Measurements from ENCODE around the gene SGPL1.

The SGPL1 gene

DNA sequence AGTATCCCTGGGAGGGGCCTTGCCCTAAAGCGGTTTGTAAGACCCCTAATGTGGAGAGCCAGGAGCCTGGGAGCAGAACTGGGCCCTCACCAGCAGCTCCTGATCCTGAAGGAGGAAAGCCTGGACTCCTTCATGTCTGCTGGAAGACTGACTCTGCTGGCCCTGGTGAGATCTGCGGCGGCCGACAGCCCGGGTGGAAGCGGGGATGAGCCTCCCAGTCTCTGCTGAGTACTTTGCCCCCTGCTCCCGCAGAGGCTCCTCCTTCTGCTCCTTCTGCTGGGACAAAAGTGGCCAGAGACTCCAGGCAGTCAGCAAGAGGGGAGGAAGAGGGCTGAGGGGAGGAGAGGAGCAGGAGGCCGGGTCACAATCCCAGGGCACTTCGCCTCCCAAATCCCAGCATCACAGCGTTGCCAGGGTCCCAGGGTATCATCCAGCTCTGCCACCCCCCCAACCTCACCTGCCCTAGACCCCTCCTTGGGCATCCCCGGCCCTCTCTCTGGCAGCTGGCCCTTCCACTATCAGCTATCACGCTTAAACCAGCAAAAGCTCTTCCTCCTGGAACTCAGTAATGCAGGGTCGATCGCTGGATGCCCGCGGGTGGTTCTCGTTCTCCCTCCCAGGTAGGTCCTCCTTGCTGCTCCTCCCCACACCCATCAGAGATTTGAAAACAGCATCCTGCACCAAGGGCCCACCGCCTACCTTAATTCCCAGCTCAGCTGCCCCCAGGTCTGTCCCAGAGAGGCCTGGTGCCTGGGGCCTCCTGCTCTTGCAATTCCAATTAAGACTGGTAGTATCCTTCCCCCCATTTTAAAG is 38.5 kb upstream of the SGPL1 start:
- DNase-seq (ENCODE audit: low spot score): no peak
- H3K27me3 Mint-ChIP-seq (ENCODE audit: low read depth): no peaks in the 10 kb centered on the region
- no peaks in the 10 kb centered on the region for H3K9me3 Mint-ChIP-seq
- no peak overlapping the region for H3K4me3 Mint-ChIP-seq
- no peaks in the 10 kb centered on the region for H3K36me3 Mint-ChIP-seq (ENCODE audit: low read depth)
- no peak overlapping the region for H3K27ac Mint-ChIP-seq
- H3K4me1 Mint-ChIP-seq (ENCODE audit: low read depth): no peaks in the 10 kb centered on the region

DNA sequence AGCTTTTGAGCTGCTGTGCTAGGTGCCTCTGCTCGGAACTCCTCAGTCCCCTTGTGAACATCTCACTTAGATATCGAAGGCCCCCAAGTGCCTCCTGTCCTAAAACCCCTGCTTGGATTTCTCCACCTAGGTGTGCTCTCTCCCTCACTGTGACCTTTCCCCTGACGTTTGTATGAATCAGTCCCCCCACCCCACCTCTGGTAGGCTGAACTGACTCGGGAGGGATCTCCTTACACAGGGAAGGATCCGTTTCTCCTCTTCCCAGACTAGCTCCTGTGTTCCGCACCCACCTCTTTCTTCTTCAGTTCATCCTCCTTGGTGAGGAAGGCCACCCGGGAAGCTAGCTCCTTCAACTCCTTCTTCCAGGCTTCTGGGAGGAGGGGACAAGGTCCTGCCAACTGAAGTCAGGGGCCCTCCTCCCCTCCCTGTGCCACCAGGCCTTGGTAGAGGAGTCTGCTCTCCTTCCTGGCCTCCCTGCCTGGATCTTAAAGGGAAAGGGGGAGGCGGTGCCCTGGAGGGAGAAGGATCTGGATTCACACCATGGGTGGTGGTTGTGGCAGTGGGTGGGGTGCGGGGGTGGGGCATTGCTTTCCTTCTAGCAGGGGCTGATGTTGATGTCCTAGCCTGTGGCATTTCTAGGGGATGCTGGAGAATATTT is 37.4 kb upstream of the SGPL1 start:
- Mint-ChIP-seq H3K36me3 (ENCODE audit: low read depth) (no peaks in the 10 kb centered on the region), H3K4me3 (no peak overlapping the region), H3K27ac (no peak overlapping the region), H3K27me3 (ENCODE audit: low read depth) (peaks cover 1% of the 10 kb centered on the region), H3K4me1 (ENCODE audit: low read depth) (no peaks in the 10 kb centered on the region), H3K9me3 (no peaks in the 10 kb centered on the region)
- DNase-seq (ENCODE audit: low spot score): no peak

DNA sequence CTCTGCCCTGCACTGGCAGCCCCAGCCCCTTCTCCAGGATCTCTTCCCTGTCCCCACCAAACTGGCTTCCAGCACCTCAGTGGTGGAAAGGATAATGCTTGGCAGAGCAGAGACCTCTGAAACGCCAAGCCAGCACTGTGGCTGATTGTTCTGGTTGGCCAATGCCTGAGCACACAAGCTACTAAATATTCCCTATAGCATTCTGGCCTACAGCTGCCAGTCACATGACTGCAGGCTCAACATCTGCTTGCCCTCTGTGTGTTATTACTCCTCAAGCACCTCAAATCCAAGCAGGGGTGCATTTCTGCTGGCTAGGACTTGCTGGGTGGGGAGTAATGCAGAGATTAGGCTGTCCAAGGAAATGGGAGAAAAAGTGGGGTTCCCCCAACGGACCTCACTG is 36.7 kb upstream of the SGPL1 start:
- Mint-ChIP-seq H3K9me3 (no peaks in the 10 kb centered on the region), H3K36me3 (ENCODE audit: low read depth) (no peaks in the 10 kb centered on the region), H3K27me3 (ENCODE audit: low read depth) (peaks cover 1% of the 10 kb centered on the region), H3K4me1 (ENCODE audit: low read depth) (no peaks in the 10 kb centered on the region), H3K4me3 (no peak overlapping the region), H3K27ac (no peak overlapping the region)
- no peak for DNase-seq (ENCODE audit: low spot score)

DNA sequence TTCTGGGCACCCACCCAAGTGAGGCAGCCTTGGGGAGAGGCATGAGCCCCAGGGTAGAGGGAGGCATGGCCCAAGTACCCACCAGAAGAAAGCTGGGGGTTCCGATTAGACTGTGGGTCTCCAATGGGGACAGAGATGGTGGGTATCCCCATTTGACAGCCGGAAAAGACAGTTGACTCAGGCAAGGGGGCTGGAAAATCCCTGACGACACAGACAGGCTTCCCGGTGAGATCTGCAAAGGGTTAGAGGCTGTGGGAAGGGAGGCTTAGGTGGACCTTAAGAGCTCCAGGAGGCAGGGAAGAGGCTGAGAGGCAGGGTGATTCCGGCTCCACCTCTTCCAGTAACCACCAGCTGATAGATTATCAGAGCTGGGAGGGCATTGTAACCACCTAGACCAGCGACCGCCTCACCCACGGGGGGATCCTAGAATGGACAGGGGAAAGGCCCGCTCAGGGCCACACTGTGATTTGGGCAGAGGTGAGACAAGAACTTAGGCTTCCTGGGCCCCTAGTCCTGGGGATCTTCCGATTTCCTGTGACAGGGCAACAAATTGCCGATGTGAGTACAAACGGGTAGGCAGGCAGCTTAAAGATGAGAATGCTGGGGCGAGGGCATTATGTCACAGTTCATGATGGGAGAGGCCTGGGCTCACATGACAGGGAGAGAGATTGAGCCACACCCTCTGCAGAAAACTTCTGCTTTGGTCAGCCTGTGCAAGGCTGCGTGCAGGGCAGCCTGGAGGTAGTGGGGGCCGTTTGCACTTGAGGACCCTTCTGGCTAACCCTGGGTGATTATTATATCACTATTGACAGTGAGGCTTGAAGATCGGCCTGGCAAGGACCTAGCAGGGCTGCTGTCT is 36.0 kb upstream of the SGPL1 start:
- Mint-ChIP-seq H3K9me3 (no peaks in the 10 kb centered on the region), H3K4me1 (ENCODE audit: low read depth) (no peaks in the 10 kb centered on the region), H3K27me3 (ENCODE audit: low read depth) (peaks cover 1% of the 10 kb centered on the region), H3K4me3 (no peak overlapping the region), H3K27ac (no peak overlapping the region), H3K36me3 (ENCODE audit: low read depth) (no peaks in the 10 kb centered on the region)
- no peak for DNase-seq (ENCODE audit: low spot score)

DNA sequence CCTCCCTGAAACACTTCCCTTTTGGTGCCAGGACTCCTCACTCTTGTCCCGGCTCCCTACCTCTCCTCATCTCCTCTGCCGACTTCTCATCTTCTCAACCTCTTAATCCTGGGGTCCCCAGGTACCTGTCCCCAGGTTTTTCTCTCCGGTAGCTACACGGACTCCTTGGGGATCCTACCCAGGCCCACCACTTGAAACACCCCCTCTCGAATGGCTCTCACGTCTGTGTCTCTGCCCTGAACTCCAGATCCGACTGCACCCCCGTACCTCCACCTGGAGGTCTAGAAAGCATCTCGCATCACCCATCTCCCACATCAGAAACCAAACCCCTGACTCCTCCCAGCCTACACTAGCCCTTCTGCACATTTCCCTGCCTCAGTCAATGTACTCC is 35.4 kb upstream of the SGPL1 start:
- H3K27ac Mint-ChIP-seq: no peak overlapping the region
- DNase-seq (ENCODE audit: low spot score): no peak
- H3K4me3 Mint-ChIP-seq: no peak overlapping the region
- H3K9me3 Mint-ChIP-seq: no peaks in the 10 kb centered on the region
- no peaks in the 10 kb centered on the region for H3K4me1 Mint-ChIP-seq (ENCODE audit: low read depth)
- H3K36me3 Mint-ChIP-seq (ENCODE audit: low read depth): no peaks in the 10 kb centered on the region
- H3K27me3 Mint-ChIP-seq (ENCODE audit: low read depth): peaks cover 1% of the 10 kb centered on the region

DNA sequence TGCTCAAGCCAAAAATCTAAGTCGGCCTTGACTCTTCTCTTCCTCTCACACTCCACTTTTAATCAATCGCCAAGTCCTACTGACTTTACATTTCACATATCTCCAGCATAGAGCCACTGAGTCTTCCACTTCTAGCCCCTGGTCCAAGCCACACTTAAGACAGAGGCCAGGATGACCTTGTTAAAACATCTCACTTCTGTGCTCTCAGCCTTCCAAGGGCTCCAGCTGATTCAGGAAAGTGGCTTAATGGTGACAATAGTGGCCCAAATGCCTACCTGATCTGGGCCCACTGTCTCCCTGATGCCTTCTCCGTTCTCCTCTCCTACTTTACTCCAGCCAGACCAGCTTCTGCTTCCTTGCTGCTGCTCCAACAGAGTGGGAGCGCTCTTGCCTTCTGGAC is 35.0 kb upstream of the SGPL1 start:
- no peak overlapping the region for H3K4me3 Mint-ChIP-seq
- no peaks in the 10 kb centered on the region for H3K9me3 Mint-ChIP-seq
- no peak for DNase-seq (ENCODE audit: low spot score)
- H3K4me1 Mint-ChIP-seq (ENCODE audit: low read depth): no peaks in the 10 kb centered on the region
- H3K27ac Mint-ChIP-seq: no peak overlapping the region
- H3K36me3 Mint-ChIP-seq (ENCODE audit: low read depth): no peaks in the 10 kb centered on the region
- peaks cover 1% of the 10 kb centered on the region for H3K27me3 Mint-ChIP-seq (ENCODE audit: low read depth)

DNA sequence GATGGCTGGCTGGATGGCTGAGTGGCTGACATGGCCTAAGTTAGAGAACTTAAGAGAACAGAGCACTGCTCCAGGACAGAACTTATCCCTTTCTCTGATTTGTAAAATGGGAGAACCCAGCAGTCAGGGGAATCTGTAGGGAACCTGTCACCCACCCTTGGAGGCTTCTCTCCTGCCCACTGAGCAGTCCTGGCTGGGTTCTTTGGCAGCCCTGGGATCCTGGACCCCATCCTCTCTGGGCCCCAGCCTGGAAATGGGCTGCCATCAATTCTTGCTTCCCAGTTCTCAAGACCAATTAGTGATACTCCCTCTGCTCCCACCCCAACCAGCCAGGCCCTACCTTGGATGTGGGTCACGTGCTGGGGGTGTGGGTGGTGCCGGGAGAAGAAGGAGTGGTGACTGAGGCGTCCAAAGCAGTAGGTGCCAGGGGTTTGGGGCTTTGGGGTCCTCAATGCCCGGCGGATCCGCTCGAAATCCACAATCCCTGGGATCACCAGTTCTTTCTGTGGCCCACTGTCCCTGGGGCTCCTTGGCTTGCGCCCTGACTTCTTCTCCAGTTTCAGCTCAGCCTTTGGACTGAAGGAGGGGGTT is 34.2 kb upstream of the SGPL1 start:
- Mint-ChIP-seq H3K9me3 (no peaks in the 10 kb centered on the region), H3K4me3 (no peak overlapping the region), H3K4me1 (ENCODE audit: low read depth) (no peaks in the 10 kb centered on the region), H3K27me3 (ENCODE audit: low read depth) (peaks cover 1% of the 10 kb centered on the region), H3K36me3 (ENCODE audit: low read depth) (no peaks in the 10 kb centered on the region), H3K27ac (no peak overlapping the region)
- DNase-seq (ENCODE audit: low spot score): no peak

DNA sequence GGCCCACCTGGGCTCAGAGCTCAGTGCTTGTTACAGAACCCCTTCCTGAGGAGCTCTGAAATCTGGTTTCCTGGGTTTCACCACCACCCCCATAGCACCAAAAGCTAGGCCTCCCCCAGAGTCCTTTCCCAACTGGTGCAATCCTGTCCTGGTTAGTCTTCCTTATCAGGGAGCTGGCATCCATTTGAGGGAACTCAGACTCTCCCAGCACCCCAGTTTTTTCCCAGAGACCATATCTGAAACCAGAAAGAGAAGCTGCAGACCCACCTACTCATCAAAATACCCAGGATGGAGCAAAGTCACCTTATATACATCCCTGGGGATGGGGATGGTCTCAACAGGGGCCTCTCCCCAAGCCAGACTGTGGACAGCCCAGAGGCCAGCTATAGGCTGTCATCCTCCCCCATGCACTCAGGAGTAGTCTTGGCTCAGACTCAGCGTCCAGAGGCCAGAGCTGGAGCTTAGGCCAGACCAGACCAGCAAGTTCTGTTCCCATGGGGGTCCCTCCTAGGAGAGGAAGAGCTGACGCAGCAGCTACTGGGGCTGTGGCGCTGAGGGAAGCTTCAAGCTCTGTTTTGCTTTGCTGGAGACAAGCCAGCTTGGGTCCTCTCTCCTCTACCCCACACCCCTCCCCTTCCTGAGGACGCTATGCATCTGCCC is 33.5 kb upstream of the SGPL1 start:
- DNase-seq (ENCODE audit: low spot score): no peak
- H3K4me1 Mint-ChIP-seq (ENCODE audit: low read depth): peaks cover 3% of the 10 kb centered on the region
- no peak overlapping the region for H3K27ac Mint-ChIP-seq
- H3K36me3 Mint-ChIP-seq (ENCODE audit: low read depth): no peaks in the 10 kb centered on the region
- no peak overlapping the region for H3K4me3 Mint-ChIP-seq
- peaks cover 1% of the 10 kb centered on the region for H3K27me3 Mint-ChIP-seq (ENCODE audit: low read depth)
- no peaks in the 10 kb centered on the region for H3K9me3 Mint-ChIP-seq

DNA sequence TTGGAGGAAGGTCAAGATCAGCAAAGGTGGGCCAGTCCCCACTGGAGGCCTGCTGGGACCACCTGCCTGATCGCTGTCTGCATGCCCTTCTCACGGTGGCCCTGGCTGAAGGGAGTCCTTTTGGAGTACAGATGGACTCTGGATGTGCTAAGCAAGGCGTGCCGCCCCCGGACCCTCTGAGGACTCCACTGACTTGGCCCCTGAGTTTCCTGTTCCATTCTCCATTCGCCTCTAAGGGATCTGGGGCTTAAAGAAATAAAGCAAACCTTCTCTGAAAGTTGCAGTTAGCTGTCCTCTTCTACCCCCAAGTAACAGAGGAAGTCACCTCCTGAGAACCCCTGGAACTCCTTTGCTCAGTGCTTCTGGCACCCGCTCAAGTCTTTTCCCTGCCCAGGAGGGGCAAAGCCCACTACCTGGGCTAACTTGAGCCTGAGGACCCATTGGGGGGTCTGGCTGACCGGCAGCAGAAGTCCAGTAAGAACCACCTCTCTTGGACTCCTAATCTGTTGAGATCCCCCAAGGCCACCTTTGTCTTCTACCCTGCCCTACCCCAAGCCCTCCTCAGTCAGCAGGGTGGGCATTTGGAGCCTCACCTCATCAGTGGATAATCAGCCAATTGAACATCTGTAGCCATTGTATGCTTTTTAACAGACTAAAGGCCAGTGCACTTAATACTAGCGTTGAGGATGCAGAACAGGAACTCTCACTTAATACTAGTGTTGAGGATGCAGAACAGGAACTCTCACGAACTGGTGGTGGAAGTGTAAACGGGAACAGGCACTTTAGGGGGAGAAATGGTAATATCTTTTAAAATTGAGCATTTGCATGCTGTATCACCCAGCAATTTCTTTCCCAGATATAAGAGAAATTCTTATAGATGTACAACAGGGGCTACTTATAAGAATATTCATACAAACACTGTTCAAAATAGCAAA is 32.7 kb upstream of the SGPL1 start:
- peaks cover 1% of the 10 kb centered on the region for H3K27me3 Mint-ChIP-seq (ENCODE audit: low read depth)
- H3K27ac Mint-ChIP-seq: no peak overlapping the region
- no peaks in the 10 kb centered on the region for H3K36me3 Mint-ChIP-seq (ENCODE audit: low read depth)
- no peak overlapping the region for H3K4me3 Mint-ChIP-seq
- H3K9me3 Mint-ChIP-seq: no peaks in the 10 kb centered on the region
- H3K4me1 Mint-ChIP-seq (ENCODE audit: low read depth): peaks cover 3% of the 10 kb centered on the region
- DNase-seq (ENCODE audit: low spot score): no peak

DNA sequence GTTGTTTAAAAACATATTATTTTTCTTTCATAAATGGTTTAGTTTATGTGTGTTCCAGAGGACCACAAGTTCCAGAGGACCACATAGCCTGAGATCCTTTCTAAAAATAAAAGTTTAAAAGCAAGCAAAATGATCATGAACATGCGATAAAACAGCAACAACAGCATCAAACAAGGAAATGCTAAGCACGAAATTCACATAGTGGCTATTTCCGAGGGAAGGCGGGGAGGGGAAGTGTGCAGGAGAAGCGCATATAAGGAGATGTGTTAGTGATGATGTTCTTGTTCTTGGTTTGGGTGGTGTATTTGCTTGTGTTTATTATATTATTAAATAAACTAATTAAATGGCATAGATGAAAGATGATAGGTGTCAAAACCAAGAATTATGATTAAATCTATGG is 31.7 kb upstream of the SGPL1 start:
- Mint-ChIP-seq H3K36me3 (ENCODE audit: low read depth) (no peaks in the 10 kb centered on the region), H3K9me3 (no peaks in the 10 kb centered on the region), H3K4me1 (ENCODE audit: low read depth) (peaks cover 3% of the 10 kb centered on the region), H3K27me3 (ENCODE audit: low read depth) (peaks cover 11% of the 10 kb centered on the region), H3K27ac (no peak overlapping the region), H3K4me3 (no peak overlapping the region)
- no peak for DNase-seq (ENCODE audit: low spot score)

DNA sequence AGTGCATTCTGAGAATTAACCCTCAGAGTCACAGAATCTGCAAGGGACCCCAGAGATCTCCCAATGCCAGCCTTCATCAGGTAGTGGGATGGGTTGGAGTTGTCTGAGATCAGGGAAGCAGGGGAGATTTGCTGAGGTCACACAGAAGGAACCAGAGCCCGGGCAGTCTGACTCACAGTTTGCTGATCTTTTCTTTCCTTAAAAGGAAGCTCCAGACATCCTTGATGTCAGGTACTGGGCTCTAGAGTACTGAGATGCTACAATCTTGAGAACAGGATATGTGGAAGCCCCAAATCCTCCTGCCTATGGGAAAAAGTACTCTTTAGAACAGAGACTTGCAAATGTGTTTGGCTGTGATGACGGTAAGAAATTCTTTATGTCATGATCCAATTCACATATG is 31.3 kb upstream of the SGPL1 start:
- no peaks in the 10 kb centered on the region for H3K9me3 Mint-ChIP-seq
- no peaks in the 10 kb centered on the region for H3K36me3 Mint-ChIP-seq (ENCODE audit: low read depth)
- no peak overlapping the region for H3K4me3 Mint-ChIP-seq
- peaks cover 16% of the 10 kb centered on the region for H3K27me3 Mint-ChIP-seq (ENCODE audit: low read depth)
- no peak overlapping the region for H3K27ac Mint-ChIP-seq
- H3K4me1 Mint-ChIP-seq (ENCODE audit: low read depth): peaks cover 3% of the 10 kb centered on the region
- no peak for DNase-seq (ENCODE audit: low spot score)

DNA sequence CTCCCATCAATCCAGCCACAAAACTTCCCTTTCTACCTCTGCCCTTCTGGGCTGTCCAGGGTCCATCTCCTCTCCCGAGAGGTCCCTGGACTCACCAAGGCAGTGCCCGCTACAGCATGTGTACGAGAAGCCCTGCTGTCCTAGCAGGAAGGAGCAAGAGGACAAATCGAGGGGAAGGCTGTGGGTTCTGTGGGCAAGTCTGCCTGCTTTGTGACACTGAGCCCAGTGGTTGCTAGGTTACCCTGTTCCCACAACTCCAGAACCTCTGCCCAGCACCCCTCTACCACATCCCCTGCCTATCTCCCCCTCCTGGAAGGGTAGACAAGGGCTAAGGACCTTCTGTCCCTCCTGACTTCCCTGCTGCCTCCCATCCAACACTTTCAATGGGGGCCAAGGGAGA is 30.6 kb upstream of the SGPL1 start, which contains the start of gene TBATA:
TBATA (minus strand) TSS at position 188 of the 400 bp plus-strand sequence. CDS start 1,998 bp downstream, outside the sequence.
- no peaks in the 10 kb centered on the region for H3K9me3 Mint-ChIP-seq
- H3K36me3 Mint-ChIP-seq (ENCODE audit: low read depth): no peaks in the 10 kb centered on the region
- no peak within 1 kb of the TSS for H3K27ac Mint-ChIP-seq
- H3K4me1 Mint-ChIP-seq (ENCODE audit: low read depth): peaks cover 3% of the 10 kb centered on the region
- H3K27me3 Mint-ChIP-seq (ENCODE audit: low read depth): peaks cover 16% of the 10 kb centered on the region
- no peak within 1 kb of the TSS for H3K4me3 Mint-ChIP-seq
- DNase-seq (ENCODE audit: low spot score): no peak

All from T-helper 2 cell treated with Interferon-gamma antibody and Interleukin-4, amounts not matched to agents 5 μg/mL and 100 μg/mL, for 36 hours (primary cell).